H7 (cell line): ENCODE data around the gene NRG2. TPM values are rescaled to one million over a fixed set of nuclear protein-coding genes. Genes with fewer than 3 reads are reported as not detected.

Experiments
- DNase-seq: peaks from one replicate; pipeline ENCODE4 v3.0.0; 2012
- H3K27me3 ChIP-seq: 2 replicates; pipeline ENCODE4 v1.6.0; 2011; ENCODE audit warnings: mild to moderate bottlenecking, low read length; ENCODE audit not compliant: control insufficient read depth, insufficient read depth
- H3K36me3 ChIP-seq: replicated peaks from 2 replicates; pipeline ENCODE4 v1.5.1; 2011; ENCODE audit warnings: low read length; ENCODE audit not compliant: control insufficient read depth, insufficient read depth
- H3K4me3 ChIP-seq: 2 replicates; pipeline ENCODE4 v1.5.1; 2011; ENCODE audit warnings: low read depth, mild to moderate bottlenecking, control low read depth, low read length, moderate library complexity; ENCODE audit not compliant: insufficient read depth
- total RNA-seq: library from RNA; depleted of rRNA; stranded (reverse); fragments of >200 nt; shearing (Covaris generic); gene quantifications from 2 replicates; pipeline ENCODE4 v1.2.3, GENCODE V29; 2014

The NRG2 gene
- total RNA-seq, 1 experiment from 2014 or later = 0.24 TPM

- H3K36me3 ChIP-seq = no peaks in the 10 kb centered on the region
- H3K27me3 ChIP-seq = peaks cover 3% of the 10 kb centered on the region; the same call in 1 of the 2 replicates
- no peak for DNase-seq
- H3K4me3 ChIP-seq = no peak overlapping the region
Observed at GRCh38 chr5:140011297-140011802, 31.7 kb downstream of the NRG2 start.

DNA sequence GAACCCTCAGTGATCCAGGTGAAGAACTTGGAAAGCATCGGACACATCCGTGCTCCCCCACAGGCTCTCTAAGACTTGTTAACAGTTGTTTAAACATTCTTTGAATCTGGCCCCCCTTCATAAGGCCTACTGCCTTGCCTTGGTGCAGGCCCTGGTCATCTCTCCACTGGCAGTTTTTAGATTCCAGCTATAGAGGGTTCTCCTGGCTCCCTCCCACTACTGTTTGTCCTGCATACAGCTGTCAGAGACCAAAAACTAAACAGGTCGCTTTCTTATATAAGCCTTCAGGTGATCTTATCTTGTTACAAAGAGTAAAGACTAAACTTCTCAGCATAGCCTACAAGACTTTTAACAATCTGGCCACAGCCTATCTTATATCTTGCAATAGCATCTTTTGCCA, 32.3 kb downstream of the NRG2 start:
- Histone ChIP-seq H3K4me3 (no peak overlapping the region), H3K36me3 (no peaks in the 10 kb centered on the region), H3K27me3 (peaks cover 3% of the 10 kb centered on the region; the same call in 1 of the 2 replicates)
- DNase-seq = no peak

- H3K36me3 ChIP-seq = no peaks in the 10 kb centered on the region
- peaks cover 5% of the 10 kb centered on the region; the same call in 1 of the 2 replicates for H3K27me3 ChIP-seq
- DNase-seq = no peak
- H3K4me3 ChIP-seq = no peak overlapping the region
Observed at GRCh38 chr5:140007311-140007710, 35.8 kb downstream of the NRG2 start.

DNA sequence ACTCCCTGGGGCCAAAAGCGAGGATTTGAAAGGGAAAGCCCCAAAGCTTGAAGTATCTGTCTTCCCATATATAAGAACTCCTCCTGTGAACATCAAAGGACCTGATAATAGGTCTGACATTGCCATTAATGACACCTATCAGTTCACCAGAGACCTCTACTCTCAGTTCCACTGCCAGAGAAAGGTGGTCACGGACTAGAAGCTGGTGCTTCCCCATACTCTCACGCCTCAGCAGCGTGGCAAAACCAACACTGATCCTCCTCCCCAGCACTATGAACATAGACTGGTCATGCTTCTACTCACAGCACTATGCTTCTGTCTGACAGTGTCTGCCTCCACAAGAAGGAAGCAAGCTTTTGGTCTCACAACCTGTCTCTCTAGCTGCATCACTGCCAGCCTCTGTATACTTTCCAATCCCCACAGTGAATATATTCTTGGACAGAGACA, 37.9 kb downstream of the NRG2 start:
- H3K27me3 ChIP-seq = peaks cover 5% of the 10 kb centered on the region; the same call in 1 of the 2 replicates
- no peaks in the 10 kb centered on the region for H3K36me3 ChIP-seq
- H3K4me3 ChIP-seq = no peak overlapping the region
- DNase-seq = no peak

GRCh38 chr5:140004174-140004573, 38.9 kb downstream of the NRG2 start:
- H3K36me3 ChIP-seq = no peaks in the 10 kb centered on the region
- peaks cover 5% of the 10 kb centered on the region; the same call in 1 of the 2 replicates for H3K27me3 ChIP-seq
- no peak for DNase-seq
- no peak overlapping the region for H3K4me3 ChIP-seq

GRCh38 chr5:140003519-140003918, 39.6 kb downstream of the NRG2 start:
- DNase-seq = no peak
- Histone ChIP-seq H3K4me3 (no peak overlapping the region), H3K36me3 (no peaks in the 10 kb centered on the region), H3K27me3 (peaks cover 5% of the 10 kb centered on the region; the same call in 1 of the 2 replicates)

DNA sequence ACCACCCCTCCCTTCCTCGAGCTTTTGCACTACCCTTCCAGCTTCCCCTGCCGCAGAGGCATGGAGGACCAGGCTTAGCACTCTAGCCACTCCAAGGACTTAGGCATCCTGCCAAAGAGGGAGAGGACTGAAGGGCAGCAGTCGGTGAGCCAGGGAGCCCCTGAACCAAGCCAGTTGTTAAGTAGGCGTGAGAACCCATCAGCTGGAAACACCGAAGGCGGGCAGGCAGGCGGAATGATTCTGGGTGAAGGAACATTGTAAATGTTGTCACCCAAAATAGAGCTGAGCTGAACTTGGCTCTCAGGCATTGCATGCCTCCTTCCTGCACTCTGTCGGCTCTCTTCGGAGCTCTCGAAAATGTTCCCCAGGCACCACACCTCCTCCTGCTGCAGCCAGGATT, 42.8 kb downstream of the NRG2 start:
- Histone ChIP-seq H3K27me3 (peaks cover 2% of the 10 kb centered on the region; the same call in 1 of the 2 replicates), H3K4me3 (no peak overlapping the region), H3K36me3 (no peaks in the 10 kb centered on the region)
- no peak for DNase-seq

- no peak for DNase-seq
- H3K4me3 ChIP-seq = no peak overlapping the region
- no peaks in the 10 kb centered on the region for H3K36me3 ChIP-seq
- peaks cover 2% of the 10 kb centered on the region; the same call in 1 of the 2 replicates for H3K27me3 ChIP-seq
Observed at GRCh38 chr5:139998837-139999236, 44.3 kb downstream of the NRG2 start.

DNA sequence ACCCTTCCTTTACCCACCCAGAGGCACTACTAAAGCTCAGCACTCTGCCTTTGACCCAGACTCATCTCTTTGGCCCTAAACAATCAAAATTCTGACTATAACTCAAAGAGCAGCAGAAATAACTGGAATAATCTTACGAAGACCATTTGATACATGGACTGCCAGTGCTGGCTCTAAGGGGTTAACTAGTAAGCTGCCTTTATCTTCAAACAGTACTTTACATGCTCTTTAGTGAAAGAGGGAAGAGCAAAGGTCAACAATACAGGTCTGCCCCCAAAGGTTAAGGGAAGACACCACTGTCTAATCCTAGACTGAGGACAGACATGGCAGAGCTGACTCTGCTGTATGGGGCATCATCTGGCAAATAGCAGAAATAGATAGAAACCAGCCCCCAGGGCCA, 45.8 kb downstream of the NRG2 start:
- DNase-seq = no peak
- Histone ChIP-seq H3K4me3 (no peak overlapping the region), H3K36me3 (no peaks in the 10 kb centered on the region), H3K27me3 (no peaks in the 10 kb centered on the region; the same call in 1 of the 2 replicates)

DNA sequence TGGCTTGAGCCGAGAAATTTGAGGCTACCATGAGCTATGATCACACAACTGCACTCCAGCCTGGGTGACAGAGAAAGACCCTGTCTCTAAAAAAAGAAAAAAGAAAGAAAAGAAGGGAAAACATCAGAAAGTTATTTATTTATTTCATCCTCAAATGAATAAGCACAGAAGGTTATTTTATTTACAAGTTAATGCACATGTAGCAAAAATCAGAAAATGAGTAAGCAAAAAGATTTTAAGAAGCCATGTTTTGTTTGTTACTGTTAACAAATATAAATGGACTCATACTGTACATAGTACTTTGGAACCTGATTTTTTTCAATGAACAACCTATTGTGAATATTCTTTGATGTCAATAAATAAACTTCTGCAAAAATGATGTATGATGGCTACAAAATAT, 47.2 kb downstream of the NRG2 start:
- DNase-seq = no peak
- Histone ChIP-seq H3K36me3 (no peaks in the 10 kb centered on the region), H3K4me3 (no peak overlapping the region), H3K27me3 (no peaks in the 10 kb centered on the region; the same call in 1 of the 2 replicates)

- no peak for DNase-seq
- Histone ChIP-seq H3K27me3 (no peaks in the 10 kb centered on the region; the same call in 1 of the 2 replicates), H3K4me3 (no peak overlapping the region), H3K36me3 (no peaks in the 10 kb centered on the region)
Observed at GRCh38 chr5:139994234-139994633, 48.9 kb downstream of the NRG2 start.

GRCh38 chr5:139985733-139986132, 57.4 kb downstream of the NRG2 start:
- Histone ChIP-seq H3K36me3 (no peaks in the 10 kb centered on the region), H3K4me3 (no peak overlapping the region), H3K27me3 (no peaks in the 10 kb centered on the region; the same call in 1 of the 2 replicates)
- DNase-seq = no peak

DNA sequence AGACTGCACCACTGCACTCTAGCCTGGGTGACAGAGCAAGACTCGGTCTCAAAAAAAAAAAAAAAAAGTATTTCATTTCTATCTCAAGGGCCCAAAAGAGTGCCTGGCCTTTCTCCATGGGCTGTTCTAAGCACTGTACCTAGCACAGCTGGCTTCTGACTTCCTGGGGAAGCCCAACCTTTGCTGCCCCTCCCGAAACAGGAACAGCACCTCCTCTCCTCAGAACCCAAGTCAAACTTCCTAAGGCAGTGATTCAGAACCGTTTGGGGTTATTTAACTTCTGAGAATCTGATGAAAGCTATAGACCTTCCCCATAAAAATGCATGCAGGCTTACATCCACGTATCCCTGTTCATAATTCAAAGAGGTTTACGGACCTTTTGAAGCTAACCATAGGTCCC, 57.8 kb downstream of the NRG2 start:
- Histone ChIP-seq H3K36me3 (no peaks in the 10 kb centered on the region), H3K27me3 (no peaks in the 10 kb centered on the region; the same call in 1 of the 2 replicates), H3K4me3 (no peak overlapping the region)
- DNase-seq = no peak

GRCh38 chr5:139984816-139985215, 58.3 kb downstream of the NRG2 start:
- Histone ChIP-seq H3K4me3 (no peak overlapping the region), H3K36me3 (no peaks in the 10 kb centered on the region), H3K27me3 (no peaks in the 10 kb centered on the region; the same call in 1 of the 2 replicates)
- DNase-seq = no peak

- Histone ChIP-seq H3K4me3 (no peak overlapping the region), H3K27me3 (no peaks in the 10 kb centered on the region; the same call in 1 of the 2 replicates), H3K36me3 (no peaks in the 10 kb centered on the region)
- no peak for DNase-seq
Observed at GRCh38 chr5:139982975-139983240, 60.2 kb downstream of the NRG2 start.
